Activated T-cell treated with anti-CD3 and anti-CD28 coated beads for 1 hour (primary cell): ENCODE data around the gene PPIL4.
"Not testable (repeated sequence)": the region's sequence is repeated elsewhere in the genome, so short reads cannot be mapped to it uniquely, and the experiment has no call there.

Experiments used
- DNase-seq: peaks from one replicate; pipeline ENCODE4 v3.0.0-alpha.2; 2020; ENCODE audit warnings: low read depth

Gene PPIL4

GRCh38 chr6:149483849-149484655 lies 61.8 kb downstream of the PPIL4 start:
- no peak for DNase-seq

DNA sequence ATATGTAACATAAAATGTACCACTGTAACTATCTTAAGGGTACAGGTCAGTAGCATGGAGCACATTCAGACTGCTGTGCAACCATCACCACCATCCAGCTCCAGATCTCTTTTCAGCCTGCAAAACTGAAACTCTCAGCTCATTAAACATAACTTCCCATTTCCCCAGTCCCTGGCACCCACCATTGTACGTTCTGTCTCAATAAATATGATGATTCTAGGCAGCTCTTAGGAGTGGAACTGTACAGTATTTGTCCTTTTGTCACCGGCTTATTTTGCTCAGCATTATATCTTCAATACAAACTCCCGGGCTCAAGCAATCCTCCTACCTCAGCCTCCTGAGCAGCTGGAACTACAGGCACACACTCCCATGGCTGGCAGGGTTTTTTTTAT lies 62.5 kb downstream of the PPIL4 start:
- DNase-seq: no peak

DNA sequence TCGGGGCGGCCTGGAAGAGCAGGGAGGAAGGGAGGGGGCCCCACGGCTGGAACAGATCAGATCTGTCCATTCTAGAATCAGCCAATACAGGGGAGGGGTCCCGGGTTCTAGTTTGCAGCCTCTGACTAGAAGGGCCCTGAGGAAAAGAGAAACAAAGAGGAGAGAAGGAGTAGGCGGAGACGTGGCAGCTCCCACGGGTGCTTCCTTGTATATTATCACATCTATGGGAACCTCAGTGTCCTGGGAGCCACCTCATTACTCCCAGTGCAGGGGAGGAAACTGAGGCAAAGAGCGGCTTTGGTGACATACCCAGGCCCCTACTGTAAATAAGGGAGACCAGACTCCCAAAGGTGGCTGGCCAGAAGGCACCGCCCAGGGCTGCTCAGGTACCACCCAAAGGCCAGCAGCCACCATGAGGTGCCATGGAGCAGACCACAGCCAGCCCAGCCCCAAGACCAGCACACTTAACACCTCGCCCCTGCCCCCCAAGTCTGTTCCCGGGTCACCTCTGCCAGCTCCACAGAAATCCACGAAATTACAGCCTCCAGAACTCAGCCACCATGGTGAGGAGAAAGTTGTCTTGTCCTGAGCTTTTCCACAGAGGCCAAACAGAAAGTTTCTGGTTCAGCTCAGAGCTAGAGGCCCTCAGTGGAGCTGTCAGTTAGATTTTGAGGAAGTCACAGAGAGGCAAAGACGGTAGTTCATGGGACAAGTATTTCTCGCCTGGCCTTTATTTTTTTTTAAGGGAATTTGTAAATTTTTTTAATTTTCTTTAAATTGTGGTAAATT lies 63.1 kb downstream of the PPIL4 start:
- no peak for DNase-seq

- no peak for DNase-seq
These were observed 65.2 kb downstream of the PPIL4 start for GRCh38 chr6:149480502-149481280.

GRCh38 chr6:149478631-149479314 lies 67.1 kb downstream of the PPIL4 start:
- no peak for DNase-seq

- DNase-seq: no peak
These were observed 68.3 kb downstream of the PPIL4 start for GRCh38 chr6:149477544-149477943.

GRCh38 chr6:149476789-149477455 lies 68.9 kb downstream of the PPIL4 start:
- DNase-seq: no peak

DNA sequence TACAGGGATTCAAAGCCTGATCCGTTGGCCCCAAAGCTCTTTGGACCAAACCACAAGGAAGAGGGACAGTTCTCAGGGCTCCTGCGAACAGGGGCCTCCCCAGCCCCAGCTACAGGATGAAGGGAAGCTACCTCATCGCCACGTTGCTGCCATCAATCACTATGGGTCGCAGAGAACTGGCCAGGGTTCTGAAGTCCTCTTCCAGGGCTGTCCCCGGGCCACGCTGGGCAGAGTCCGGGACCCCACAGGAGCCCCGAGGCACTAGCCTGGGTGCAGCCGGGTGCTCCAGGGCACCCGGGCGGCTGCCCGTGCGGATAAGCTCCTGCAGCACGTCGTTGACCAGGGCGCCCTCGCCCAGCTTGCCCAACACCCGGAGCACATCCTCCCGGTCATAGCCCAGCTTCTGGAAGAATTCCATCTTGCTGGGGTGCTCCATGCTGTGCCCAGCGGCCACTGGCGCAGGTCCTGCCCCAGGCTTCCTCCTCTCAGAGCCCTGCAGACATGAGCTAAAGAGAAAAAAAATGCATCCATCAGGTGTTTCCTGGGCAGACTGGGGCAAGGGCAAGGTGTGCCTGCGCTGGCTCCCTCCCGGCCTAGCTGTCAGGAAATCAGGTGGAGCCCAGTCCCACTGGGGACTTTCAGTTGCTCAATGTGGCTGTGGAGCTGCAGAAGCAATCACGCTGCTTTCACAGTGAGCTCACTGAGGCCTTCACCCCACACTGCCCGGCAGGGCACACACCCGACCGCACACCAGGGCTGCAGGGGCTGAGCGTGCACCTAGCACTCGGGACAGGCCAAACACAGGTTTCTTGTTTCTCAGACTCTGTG lies 71.5 kb downstream of the PPIL4 start:
- DNase-seq: no peak

- no peak for DNase-seq
These were observed 72.5 kb downstream of the PPIL4 start for GRCh38 chr6:149473080-149474052.

GRCh38 chr6:149472241-149472640 lies 73.6 kb downstream of the PPIL4 start:
- no peak for DNase-seq

DNA sequence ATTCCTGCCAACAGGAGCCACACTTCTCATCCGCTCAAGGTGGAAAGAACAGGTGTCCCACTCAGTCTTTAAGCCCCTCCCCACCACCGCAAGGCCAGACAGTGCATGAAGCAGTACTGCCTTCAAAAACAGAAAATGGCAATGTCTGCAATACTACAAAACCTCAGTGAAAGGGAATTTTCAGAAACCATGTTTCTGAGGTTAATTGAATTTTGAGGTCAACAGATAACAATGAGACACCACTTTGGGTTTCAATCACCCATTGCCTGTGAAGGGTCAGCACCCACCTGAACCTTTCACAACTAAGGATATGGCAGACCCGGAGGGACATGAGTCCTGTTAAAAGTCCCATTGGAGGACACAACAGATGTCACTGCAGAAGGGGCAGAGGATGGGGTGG lies 74.0 kb downstream of the PPIL4 start:
- no peak for DNase-seq

GRCh38 chr6:149470948-149471347 lies 74.9 kb downstream of the PPIL4 start:
- DNase-seq: no peak

DNA sequence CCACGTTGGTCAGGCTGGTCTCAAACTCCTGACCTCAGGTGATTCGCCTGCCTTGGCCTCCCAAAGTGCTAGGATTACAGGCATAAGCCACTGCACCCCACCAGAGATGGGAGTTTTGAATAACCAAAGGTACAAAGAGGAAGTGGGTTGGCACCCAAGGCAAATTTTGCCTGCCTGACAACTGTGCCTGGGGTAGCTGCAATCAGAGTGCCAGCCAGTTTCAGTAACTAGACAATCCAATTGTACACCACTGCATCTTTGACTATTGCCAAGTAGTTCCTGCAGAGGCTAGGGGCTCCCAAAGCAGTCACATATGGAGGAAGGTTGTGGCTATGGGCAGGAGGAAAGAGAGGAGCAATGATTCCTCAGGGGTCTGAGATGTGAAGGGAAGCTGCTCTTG lies 77.7 kb downstream of the PPIL4 start:
- DNase-seq: no peak

DNA sequence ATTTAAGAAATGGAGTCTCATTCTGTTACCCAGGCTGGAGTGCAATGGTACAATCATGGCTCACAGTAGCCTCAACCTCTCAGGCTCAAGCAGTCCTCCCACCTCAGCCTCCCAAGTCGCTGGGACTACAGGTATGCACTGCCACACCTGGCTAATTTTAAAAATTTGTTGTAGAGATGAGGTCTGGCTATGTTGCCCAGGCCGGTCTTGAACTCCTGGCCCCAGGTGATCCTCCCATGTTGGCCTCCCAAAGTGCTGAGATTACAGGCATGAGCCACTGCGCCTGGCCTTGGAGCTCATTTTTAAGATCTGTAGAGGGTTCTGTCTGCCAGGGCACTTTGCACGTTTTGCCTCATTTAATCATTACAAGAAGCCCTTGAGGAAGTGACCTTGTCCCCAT lies 78.6 kb downstream of the PPIL4 start:
- no peak for DNase-seq

GRCh38 chr6:149464411-149464810 lies 81.4 kb downstream of the PPIL4 start:
- DNase-seq: no peak

GRCh38 chr6:149463781-149464180 lies 82.1 kb downstream of the PPIL4 start:
- no peak for DNase-seq

DNA sequence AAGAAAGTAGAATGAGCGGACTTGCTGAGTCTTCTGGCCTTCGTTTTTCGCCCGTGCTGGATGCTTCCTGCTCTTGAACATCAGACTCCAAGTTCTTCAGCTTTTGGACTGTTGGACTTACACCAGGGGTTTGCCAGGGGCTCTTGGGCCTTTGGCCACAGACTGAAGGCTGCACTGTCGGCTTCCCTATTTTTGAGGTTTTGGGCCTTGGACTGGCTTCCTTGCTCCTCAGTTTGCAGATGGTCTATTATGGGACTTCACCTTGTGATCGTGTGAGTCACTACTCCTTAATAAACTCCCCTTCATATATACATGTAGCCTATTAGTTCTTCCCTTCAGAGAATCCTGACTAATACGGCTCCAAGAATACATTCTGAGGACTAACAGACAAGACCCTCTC lies 83.1 kb downstream of the PPIL4 start:
- not testable (repeated sequence) for DNase-seq

GRCh38 chr6:149461670-149462069 lies 84.2 kb downstream of the PPIL4 start:
- DNase-seq: no peak

DNA sequence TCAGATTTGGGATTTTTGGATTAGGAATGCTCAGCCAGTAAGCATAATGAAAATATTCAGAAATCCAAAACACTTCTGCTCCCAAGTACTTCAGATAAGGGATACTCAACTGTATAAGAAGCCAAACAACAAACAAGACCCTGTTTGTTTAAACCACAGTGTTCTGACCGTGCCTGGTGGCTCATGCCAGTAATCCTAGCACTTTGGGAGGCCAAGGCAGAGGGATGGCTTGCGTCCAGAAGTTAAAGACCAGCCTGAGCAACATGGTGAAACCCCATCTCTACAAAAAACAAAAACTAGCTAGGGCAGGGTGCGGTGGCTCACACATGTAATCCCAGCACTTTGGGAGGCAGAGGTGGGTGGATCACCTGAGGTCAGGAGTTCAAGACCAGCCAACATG lies 85.6 kb downstream of the PPIL4 start:
- DNase-seq: not testable (repeated sequence)
